Esophagus squamous epithelium (tissue), 5 donors: Measurements from ENCODE around the gene LNX2. TPM values are rescaled to one million over a fixed set of nuclear protein-coding genes. Genes with fewer than 3 reads are reported as not detected.

Experiments used
- DNase-seq: peaks from one replicate; lab custom pipeline; 2025; lab: John Stamatoyannopoulos, UW
- H3K27ac ChIP-seq, 4 donors: fragments of 200-600 bp; sonication (generic); one replicate each; pipeline ENCODE4 v1.5.1; 2016 to 2019; ENCODE audit warnings: mild to moderate bottlenecking in 1 of 4
- H3K27me3 ChIP-seq, 4 donors: fragments of 200-600 bp; sonication (generic); 1 replicate in 3 of 4; 2 replicates in 1 of 4; pipeline versions ENCODE4 v1.5.1 to v1.6.0; 2017 to 2021; ENCODE audit warnings: antibody characterized with exemption in 1 of 4
- H3K36me3 ChIP-seq, 3 donors: fragments of 200-600 bp; sonication (generic); one replicate each; pipeline ENCODE4 v1.5.1; 2016 to 2019
- H3K4me1 ChIP-seq, 3 donors: fragments of 200-600 bp; sonication (generic); one replicate each; pipeline ENCODE4 v1.5.1; 2017 to 2019
- H3K4me3 ChIP-seq, 4 donors: fragments of 200-600 bp; sonication (generic); 1 replicate in 3 of 4; 2 replicates in 1 of 4; pipeline ENCODE4 v1.5.1; 2016 to 2019; ENCODE audit warnings: mild to moderate bottlenecking in 2 of 4, moderate library complexity in 1 of 4
- H3K9me3 ChIP-seq, 3 donors: fragments of 200-600 bp; sonication (generic); one replicate each; pipeline ENCODE4 v1.5.1; 2016 to 2019
- CTCF ChIP-seq, 6 experiments: fragments of 450-650 bp in 4 of 6; fragments of 200-600 bp in 2 of 6; sonication (generic) in 2 of 6; IDR thresholded peaks; one replicate each; pipeline ENCODE4 v1.5.1; 2016 to 2019; ENCODE audit warnings: antibody characterized with exemption in 6 of 6, mild to moderate bottlenecking in 4 of 6, moderate library complexity in 4 of 6
- POLR2A ChIP-seq, 4 donors: fragments of 450-650 bp; IDR thresholded peaks; one replicate each; pipeline ENCODE4 v1.6.1; 2017; ENCODE audit warnings: antibody characterized with exemption in 4 of 4, mild to moderate bottlenecking in 4 of 4, moderate library complexity in 3 of 4
- WGBS, 2 donors: methylation state at CpG; one replicate each; pipeline ENCODE4 v1.1.5; 2018; 5-methylcytosine and 5-hydroxymethylcytosine counted together
- intact Hi-C: fragments of 100-400 bp; cut with DNase I; formaldehyde crosslinking; loops from one replicate; pipeline ENCODE4 v1.15.0; 2022
- total RNA-seq, 4 donors: library from RNA; depleted of rRNA; stranded (reverse); fragments of >200 nt; gene quantifications; one replicate each; pipeline ENCODE4 v1.1.0, GENCODE V29; 2016
- donor health status: DM: yes; HTN: yes; CAD: no.

The LNX2 gene
- total RNA-seq, 4 donors from 2014 or later: 12.2 to 16.5 (median 14.9) TPM

- Histone ChIP-seq H3K27me3 (no peaks in the 10 kb centered on the region), H3K36me3 (peaks cover 0 to 74% (median 0%) of the 10 kb centered on the region in 3 donors), H3K9me3 (no peaks in the 10 kb centered on the region), H3K4me3 (no peak overlapping the region), H3K27ac (no peak overlapping the region), H3K4me1 (no peaks in the 10 kb centered on the region)
- 65 to 73% methylated on average over 2 of the region's 2 CpGs for WGBS, 2 donors
- TF ChIP-seq POLR2A (IDR thresholded peaks at IDR 0.05) (no peak), CTCF (IDR thresholded peaks at IDR 0.05) (no peak)
- intact Hi-C loops: no loop called here
- DNase-seq: no peak
Measured at GRCh38 chr13:27559719-27560118, 60.6 kb downstream of the LNX2 start.

- Histone ChIP-seq H3K4me1 (no peaks in the 10 kb centered on the region), H3K27ac (no peak overlapping the region), H3K4me3 (no peak overlapping the region), H3K9me3 (no peaks in the 10 kb centered on the region), H3K36me3 (peaks cover 0 to 75% (median 0%) of the 10 kb centered on the region in 3 donors), H3K27me3 (no peaks in the 10 kb centered on the region)
- WGBS, 2 donors: 47 to 67% methylated on average over 2 of the region's 2 CpGs
- TF ChIP-seq POLR2A (IDR thresholded peaks at IDR 0.05) (no peak), CTCF (IDR thresholded peaks at IDR 0.05) (no peak)
- intact Hi-C loops: no loop called here
- DNase-seq: no peak
Measured at GRCh38 chr13:27556109-27556508, 64.2 kb downstream of the LNX2 start.

- no peak for DNase-seq
- Histone ChIP-seq H3K4me3 (no peak overlapping the region), H3K9me3 (no peaks in the 10 kb centered on the region), H3K36me3 (peaks cover 0 to 94% (median 4%) of the 10 kb centered on the region in 3 donors), H3K4me1 (no peaks in the 10 kb centered on the region), H3K27me3 (no peaks in the 10 kb centered on the region), H3K27ac (no peak overlapping the region)
- intact Hi-C loops: no loop called here
- WGBS, 2 donors: 88 to 91% methylated on average over 4 of the region's 4 CpGs
- TF ChIP-seq POLR2A (IDR thresholded peaks at IDR 0.05) (no peak), CTCF (IDR thresholded peaks at IDR 0.05) (no peak)
Measured at GRCh38 chr13:27551562-27551961, 68.8 kb downstream of the LNX2 start.

- H3K27ac ChIP-seq: no peak overlapping the region
- H3K9me3 ChIP-seq: no peaks in the 10 kb centered on the region
- no peaks in the 10 kb centered on the region for H3K4me1 ChIP-seq
- TF ChIP-seq CTCF (IDR thresholded peaks at IDR 0.05) (no peak), POLR2A (IDR thresholded peaks at IDR 0.05) (no peak)
- H3K4me3 ChIP-seq: no peak overlapping the region
- no peaks in the 10 kb centered on the region for H3K27me3 ChIP-seq
- no peak for DNase-seq
- intact Hi-C loops: no loop called here
- WGBS, 2 donors: 79 to 88% methylated on average over 8 of the region's 8 CpGs
- peaks cover 0 to 83% (median 4%) of the 10 kb centered on the region in 3 donors for H3K36me3 ChIP-seq
Measured at GRCh38 chr13:27549406-27549981, 70.8 kb downstream of the LNX2 start.

GRCh38 chr13:27542220-27542619 is 78.1 kb downstream of the LNX2 start:
- WGBS, 2 donors: 76 to 82% methylated on average over 3 of the region's 3 CpGs
- intact Hi-C loops: no loop called here
- H3K36me3 ChIP-seq: peaks cover 0 to 19% (median 0%) of the 10 kb centered on the region in 3 donors
- TF ChIP-seq CTCF (IDR thresholded peaks at IDR 0.05) (no peak), POLR2A (IDR thresholded peaks at IDR 0.05) (no peak)
- H3K4me1 ChIP-seq: no peaks in the 10 kb centered on the region
- H3K27me3 ChIP-seq: no peaks in the 10 kb centered on the region
- H3K27ac ChIP-seq: no peak overlapping the region
- H3K4me3 ChIP-seq: no peak overlapping the region
- H3K9me3 ChIP-seq: no peaks in the 10 kb centered on the region
- no peak for DNase-seq
